Vagina (tissue), 2 donors: ENCODE results near the gene MYL1. TPM values are rescaled to one million over a fixed set of nuclear protein-coding genes. Genes with fewer than 3 reads are reported as not detected.

Source experiments
- DNase-seq, 2 donors: peaks; one replicate each; pipeline ENCODE4 v3.0.0-alpha.2; 2017; ENCODE audit errors: extremely low spot score in 2 of 2
- H3K27ac ChIP-seq: fragments of 200-600 bp; sonication (generic); one replicate; pipeline ENCODE4 v1.5.1; 2019
- H3K27me3 ChIP-seq: fragments of 200-600 bp; sonication (generic); one replicate; pipeline ENCODE4 v1.5.1; 2019
- H3K36me3 ChIP-seq, 2 donors: fragments of 200-600 bp; sonication (generic); one replicate each; pipeline ENCODE4 v1.5.1; 2017 to 2019
- H3K4me1 ChIP-seq: fragments of 200-600 bp; sonication (generic); one replicate; pipeline ENCODE4 v1.5.1; 2019
- H3K4me3 ChIP-seq, 2 donors: fragments of 200-600 bp; sonication (generic); 1 replicate in 1 of 2; 2 replicates in 1 of 2; pipeline ENCODE4 v1.5.1; 2016 to 2019
- H3K9me3 ChIP-seq: fragments of 200-600 bp; sonication (generic); one replicate; pipeline ENCODE4 v1.5.1; 2019
- CTCF ChIP-seq, 3 experiments: fragments of 450-650 bp in 2 of 3; fragments of 200-600 bp in 1 of 3; sonication (generic) in 1 of 3; IDR thresholded peaks; one replicate each; pipeline ENCODE4 v1.5.1; 2017 to 2019; ENCODE audit warnings: antibody characterized with exemption in 3 of 3, mild to moderate bottlenecking in 2 of 3, moderate library complexity in 2 of 3
- POLR2A ChIP-seq, 2 donors: fragments of 450-650 bp; IDR thresholded peaks; one replicate each; pipeline ENCODE4 v1.6.1; 2017; ENCODE audit warnings: antibody characterized with exemption in 2 of 2, mild to moderate bottlenecking in 2 of 2, moderate library complexity in 2 of 2
- POLR2AphosphoS5 ChIP-seq, 2 donors: sonication (generic); formaldehyde crosslinking; IDR thresholded peaks; one replicate each; pipeline ENCODE4 v1.9.0; 2017; ENCODE audit warnings: antibody characterized with exemption in 2 of 2, mild to moderate bottlenecking in 2 of 2, low read depth in 1 of 2; ENCODE audit not compliant: insufficient read depth in 1 of 2
- intact Hi-C: fragments of 100-400 bp; cut with DNase I; formaldehyde crosslinking; loops from one replicate; pipeline ENCODE4 v1.15.1; 2023
- total RNA-seq: library from RNA; depleted of rRNA; stranded (reverse); fragments of >200 nt; gene quantifications from one replicate; pipeline ENCODE4 v1.2.3, GENCODE V29; 2016

MYL1 gene
- total RNA-seq, 1 donor from 2014 or later, result not detected

GRCh38 chr2:210318486-210318885 lies 3.5 kb upstream of the MYL1 start:
- Histone ChIP-seq H3K27me3 (no peaks in the 10 kb centered on the region), H3K4me1 (no peaks in the 10 kb centered on the region), H3K9me3 (no peaks in the 10 kb centered on the region), H3K36me3 (no peaks in the 10 kb centered on the region), H3K4me3 (no peak overlapping the region), H3K27ac (no peak overlapping the region)
- no peak for TF ChIP-seq CTCF (IDR thresholded peaks at IDR 0.05)
- TF ChIP-seq POLR2AphosphoS5 (IDR thresholded peaks at IDR 0.05; ENCODE audit: insufficient read depth in 1 of 2, low read depth in 1 of 2), result no peak
- no peak for TF ChIP-seq POLR2A (IDR thresholded peaks at IDR 0.05)
- intact Hi-C loops, result no loop called here
- no peak for DNase-seq

- DNase-seq, result no peak
- Histone ChIP-seq H3K4me1 (no peaks in the 10 kb centered on the region), H3K27me3 (no peaks in the 10 kb centered on the region), H3K9me3 (no peaks in the 10 kb centered on the region), H3K4me3 (no peak overlapping the region), H3K36me3 (no peaks in the 10 kb centered on the region), H3K27ac (no peak overlapping the region)
- intact Hi-C loops, result no loop called here
- TF ChIP-seq POLR2A (IDR thresholded peaks at IDR 0.05), result no peak
- TF ChIP-seq POLR2AphosphoS5 (IDR thresholded peaks at IDR 0.05; ENCODE audit: insufficient read depth in 1 of 2, low read depth in 1 of 2), result no peak
- TF ChIP-seq CTCF (IDR thresholded peaks at IDR 0.05), result no peak
Observed at GRCh38 chr2:210310550-210310949, 4.4 kb downstream of the MYL1 start.

GRCh38 chr2:210309548-210310233 lies 5.3 kb downstream of the MYL1 start:
- H3K27me3 ChIP-seq, result no peaks in the 10 kb centered on the region
- no peak for TF ChIP-seq CTCF (IDR thresholded peaks at IDR 0.05)
- no peaks in the 10 kb centered on the region for H3K36me3 ChIP-seq
- H3K9me3 ChIP-seq, result no peaks in the 10 kb centered on the region
- no peak overlapping the region for H3K27ac ChIP-seq
- H3K4me3 ChIP-seq, result no peak overlapping the region
- no peak for DNase-seq
- H3K4me1 ChIP-seq, result no peaks in the 10 kb centered on the region
- intact Hi-C loops, result no loop called here

GRCh38 chr2:210303498-210303897 lies 11.5 kb downstream of the MYL1 start:
- intact Hi-C loops, result no loop called here
- no peak overlapping the region for H3K27ac ChIP-seq
- no peaks in the 10 kb centered on the region for H3K9me3 ChIP-seq
- TF ChIP-seq CTCF (IDR thresholded peaks at IDR 0.05), result no peak
- no peak for TF ChIP-seq POLR2A (IDR thresholded peaks at IDR 0.05)
- TF ChIP-seq POLR2AphosphoS5 (IDR thresholded peaks at IDR 0.05; ENCODE audit: insufficient read depth in 1 of 2, low read depth in 1 of 2), result no peak
- H3K4me1 ChIP-seq, result no peaks in the 10 kb centered on the region
- H3K27me3 ChIP-seq, result no peaks in the 10 kb centered on the region
- no peaks in the 10 kb centered on the region for H3K36me3 ChIP-seq
- no peak overlapping the region for H3K4me3 ChIP-seq
- no peak for DNase-seq

GRCh38 chr2:210302326-210302725 lies 12.6 kb downstream of the MYL1 start:
- TF ChIP-seq CTCF (IDR thresholded peaks at IDR 0.05) (no peak), POLR2A (IDR thresholded peaks at IDR 0.05) (no peak), POLR2AphosphoS5 (IDR thresholded peaks at IDR 0.05; ENCODE audit: insufficient read depth in 1 of 2, low read depth in 1 of 2) (no peak)
- no peak for DNase-seq
- H3K4me3 ChIP-seq, result no peak overlapping the region
- H3K27me3 ChIP-seq, result no peaks in the 10 kb centered on the region
- H3K36me3 ChIP-seq, result no peaks in the 10 kb centered on the region
- H3K27ac ChIP-seq, result no peak overlapping the region
- no peaks in the 10 kb centered on the region for H3K4me1 ChIP-seq
- no peaks in the 10 kb centered on the region for H3K9me3 ChIP-seq
- intact Hi-C loops, result no loop called here
